DMS53 (cell line): ENCODE measurements around the gene DDO.
A peak's percentile ranks its signal among the peaks of the same experiment; 100 is the strongest.

ENCODE experiments used
- DNase-seq: peaks from one replicate; lab custom pipeline; 2025; lab: John Stamatoyannopoulos, UW

Gene DDO

DNA sequence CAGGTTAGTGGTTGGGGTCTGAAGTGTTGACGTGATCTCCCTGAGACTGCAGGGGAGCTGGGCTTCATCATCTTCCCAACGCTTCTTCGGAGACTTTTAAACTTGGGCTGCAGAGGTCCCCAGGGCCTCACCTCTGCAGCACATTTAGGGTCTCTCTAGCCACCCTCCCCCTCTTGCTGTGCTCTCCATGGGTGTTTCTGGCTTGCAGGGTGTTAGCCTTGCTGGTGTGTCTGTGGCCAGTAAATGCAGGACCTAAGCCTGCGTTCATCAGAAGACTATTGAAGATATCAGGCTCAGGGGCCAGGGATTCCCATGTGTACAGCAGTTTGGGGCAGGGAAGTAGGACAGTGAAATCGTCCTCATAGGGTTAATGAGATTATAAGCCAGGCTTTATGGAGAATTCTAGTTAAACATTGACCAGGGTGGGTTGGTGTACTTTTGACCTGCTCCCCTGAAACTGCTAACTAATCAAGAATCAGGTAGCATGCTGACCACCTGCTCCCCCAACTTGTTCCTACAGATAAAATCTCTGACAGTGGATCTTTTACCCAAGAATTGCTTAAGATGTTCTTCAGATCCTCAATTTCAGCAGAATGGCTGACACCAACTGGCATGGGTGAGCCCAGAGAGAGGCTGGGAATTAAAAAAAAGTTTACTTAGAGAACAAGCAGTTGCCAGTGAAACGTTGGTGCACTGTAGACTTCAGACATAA, 3.8 kb upstream of the DDO start:
- no peak for DNase-seq

DNA sequence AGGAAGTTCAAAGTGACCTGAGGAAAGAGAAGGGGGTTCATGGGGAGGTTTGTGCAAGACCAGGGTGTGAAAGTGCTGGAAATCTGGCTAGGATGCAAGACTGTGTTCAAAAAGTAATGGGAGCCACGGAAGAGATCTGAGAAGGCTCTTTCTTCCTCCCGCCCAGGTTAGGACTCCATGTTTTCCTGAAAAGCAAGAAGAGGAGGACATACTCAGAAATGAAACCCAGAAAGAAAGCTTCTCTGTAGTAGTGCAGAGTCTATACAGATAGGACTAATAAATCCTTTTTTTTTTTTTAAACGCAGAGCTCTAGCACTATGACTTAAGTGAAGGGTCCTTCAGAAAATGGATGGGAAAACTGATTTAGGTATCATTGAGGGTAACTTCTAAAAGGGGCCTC, 3.2 kb upstream of the DDO start:
- DNase-seq = no peak

DNA sequence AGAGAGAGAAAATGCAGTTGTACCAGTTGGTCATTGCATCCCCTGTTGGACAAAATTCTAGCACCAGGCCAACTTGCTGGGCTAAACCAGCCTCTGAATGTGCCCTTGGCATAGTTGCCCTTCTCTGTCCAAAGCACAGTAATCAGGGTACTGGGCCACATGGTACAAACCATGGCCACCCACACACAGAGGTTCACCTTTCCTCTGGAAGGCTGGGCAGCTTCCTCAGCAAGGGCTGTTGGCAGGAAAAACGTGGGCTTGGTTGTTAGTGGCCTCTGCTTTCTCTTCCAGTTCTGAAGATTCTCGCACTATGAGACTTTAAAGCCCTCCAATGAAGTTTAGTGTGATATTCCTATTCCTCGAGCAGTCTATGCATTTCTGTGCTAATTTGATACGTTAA, 706 bp downstream of the DDO start:
- no peak for DNase-seq

DNA sequence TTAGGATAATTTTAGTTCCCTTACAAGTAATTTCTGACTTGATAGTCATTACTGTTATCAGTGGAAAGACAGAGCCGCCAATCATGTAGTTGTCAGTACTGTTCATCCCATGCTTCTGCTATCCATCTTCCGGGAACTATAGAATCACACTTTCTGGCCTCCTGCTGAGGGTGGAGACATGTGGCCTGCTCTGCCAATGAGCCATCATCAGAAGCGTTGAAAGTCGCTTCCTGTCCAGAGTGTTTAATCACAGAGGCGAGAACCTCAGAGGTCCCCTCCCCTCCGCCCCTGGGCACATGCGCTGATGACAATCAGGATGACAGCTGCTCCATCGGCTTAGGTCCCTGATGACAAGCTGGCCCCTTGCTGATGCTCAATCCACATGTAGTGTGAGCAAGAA, 3.0 kb downstream of the DDO start:
- DNase-seq = no peak

DNA sequence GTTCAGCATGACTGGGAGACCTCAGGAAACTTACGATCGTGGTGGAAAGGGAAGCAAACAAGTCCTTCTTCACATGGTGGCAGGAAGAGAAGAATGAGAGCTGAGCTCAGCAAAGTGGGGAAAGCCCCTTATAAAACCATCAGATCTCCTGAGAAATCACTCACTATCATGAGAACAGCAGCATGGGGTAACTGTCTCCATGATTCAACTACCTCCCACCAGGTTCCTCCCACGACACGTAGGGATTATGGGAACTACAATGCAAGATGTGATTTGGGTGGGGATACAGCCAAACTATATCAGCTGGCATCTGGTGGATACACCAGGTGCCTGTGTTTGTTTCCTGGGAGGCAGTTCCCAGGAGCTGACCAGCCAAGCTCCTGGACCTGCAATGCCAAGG, 4.9 kb downstream of the DDO start:
- peak; percentile 11 for DNase-seq

DNA sequence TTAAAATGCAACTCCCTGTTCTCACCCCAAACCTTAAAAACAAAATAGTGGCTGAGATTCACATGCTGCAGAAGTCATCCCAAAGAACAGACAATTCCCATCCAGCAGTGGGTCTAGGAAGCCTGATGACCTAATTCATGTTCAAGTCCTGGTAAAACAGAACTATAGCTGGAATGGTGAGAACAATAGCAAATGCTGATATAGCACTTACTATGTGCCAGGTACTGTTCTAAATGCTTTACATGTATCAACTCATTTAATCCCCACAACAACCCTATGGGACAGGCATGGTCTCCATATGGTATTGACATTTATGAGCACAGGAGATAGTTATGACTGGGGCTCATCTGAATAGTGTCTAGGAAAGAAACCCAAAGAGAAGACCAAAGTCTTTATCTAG, 5.6 kb downstream of the DDO start:
- no peak for DNase-seq

DNA sequence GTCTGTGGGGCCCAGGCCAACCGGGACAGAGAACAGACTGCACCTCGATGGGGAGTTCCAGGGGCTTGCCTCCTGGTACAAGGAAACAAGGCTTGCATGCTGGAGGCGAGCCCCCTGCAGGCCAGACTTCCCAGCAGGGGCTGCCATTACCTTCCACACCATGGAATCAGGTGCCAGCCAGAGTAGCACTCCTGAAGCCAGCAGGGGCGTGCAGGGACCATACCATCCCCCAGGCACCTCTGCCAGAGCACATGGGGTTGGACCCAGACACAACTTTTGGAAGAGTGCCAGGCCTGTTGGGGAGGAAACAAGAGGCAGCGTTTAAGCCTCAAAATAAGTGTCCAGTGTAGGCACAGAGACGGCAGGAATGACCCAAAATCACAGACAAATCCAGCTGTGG, 6.5 kb downstream of the DDO start:
- DNase-seq = no peak

DNA sequence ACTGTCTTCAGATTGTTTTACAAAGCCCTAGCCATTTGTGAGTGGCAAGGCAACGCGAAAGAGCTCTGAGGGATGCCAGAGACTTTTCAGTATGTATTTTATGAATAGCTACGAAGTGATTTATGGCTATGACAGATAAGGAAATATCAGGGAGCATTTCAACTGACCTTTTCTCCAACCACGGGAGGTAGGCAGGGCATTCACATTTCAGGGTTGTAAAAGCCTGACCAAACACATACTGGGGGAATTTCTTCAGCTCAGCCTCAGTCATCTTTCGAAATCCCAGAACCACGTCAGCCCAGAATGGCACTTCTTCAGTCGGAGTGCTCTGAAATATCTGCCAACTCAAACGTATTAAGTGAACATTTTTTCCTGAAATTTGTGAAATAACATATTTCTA, 10.8 kb downstream of the DDO start:
- no peak for DNase-seq

DNA sequence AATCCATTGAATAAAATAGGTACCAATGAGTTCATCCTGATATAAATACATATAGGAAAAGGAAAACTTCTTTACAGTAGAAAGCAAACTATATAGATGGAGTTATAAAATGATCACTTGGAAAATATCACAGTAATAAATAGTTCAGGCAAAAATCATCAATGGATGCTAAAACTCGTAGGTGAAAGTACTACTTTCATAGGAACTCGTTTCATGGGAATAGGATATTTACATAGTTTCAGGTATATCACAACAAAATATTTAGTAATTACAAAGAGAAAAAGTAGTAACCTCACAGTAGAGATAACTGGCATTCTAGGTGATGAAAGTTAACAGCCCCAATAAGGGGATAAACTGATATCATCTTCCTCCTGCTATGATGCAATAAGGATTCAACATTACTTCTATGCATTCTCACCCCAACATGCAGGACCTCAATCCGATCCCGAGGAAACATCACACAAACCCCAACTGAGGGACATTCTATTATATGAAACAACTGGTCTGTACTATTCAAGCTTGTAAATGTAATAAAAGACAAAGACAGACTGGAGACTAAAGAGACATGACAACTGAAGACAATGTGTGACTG, 13.7 kb downstream of the DDO start:
- no peak for DNase-seq

DNA sequence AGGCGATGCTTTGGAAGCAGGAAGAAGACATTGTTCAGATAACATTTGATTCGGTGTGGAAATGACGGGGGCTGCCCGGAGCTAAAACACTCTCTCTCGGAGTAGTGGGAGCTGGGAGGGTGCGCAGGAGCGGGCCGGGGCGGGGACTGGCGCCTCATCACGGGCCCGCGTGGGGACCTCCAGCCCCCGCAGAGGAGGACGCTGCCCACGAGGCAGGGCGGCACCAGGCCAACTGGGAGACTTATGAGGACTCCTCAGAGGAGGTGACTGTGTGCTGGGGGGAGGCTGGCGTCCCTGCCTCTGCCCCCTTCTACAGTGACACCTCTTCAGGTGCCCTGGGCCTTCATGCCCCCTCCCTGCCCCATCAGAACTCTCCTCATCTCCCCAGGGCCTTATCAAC, 15.2 kb downstream of the DDO start:
- DNase-seq = peak; percentile 27

DNA sequence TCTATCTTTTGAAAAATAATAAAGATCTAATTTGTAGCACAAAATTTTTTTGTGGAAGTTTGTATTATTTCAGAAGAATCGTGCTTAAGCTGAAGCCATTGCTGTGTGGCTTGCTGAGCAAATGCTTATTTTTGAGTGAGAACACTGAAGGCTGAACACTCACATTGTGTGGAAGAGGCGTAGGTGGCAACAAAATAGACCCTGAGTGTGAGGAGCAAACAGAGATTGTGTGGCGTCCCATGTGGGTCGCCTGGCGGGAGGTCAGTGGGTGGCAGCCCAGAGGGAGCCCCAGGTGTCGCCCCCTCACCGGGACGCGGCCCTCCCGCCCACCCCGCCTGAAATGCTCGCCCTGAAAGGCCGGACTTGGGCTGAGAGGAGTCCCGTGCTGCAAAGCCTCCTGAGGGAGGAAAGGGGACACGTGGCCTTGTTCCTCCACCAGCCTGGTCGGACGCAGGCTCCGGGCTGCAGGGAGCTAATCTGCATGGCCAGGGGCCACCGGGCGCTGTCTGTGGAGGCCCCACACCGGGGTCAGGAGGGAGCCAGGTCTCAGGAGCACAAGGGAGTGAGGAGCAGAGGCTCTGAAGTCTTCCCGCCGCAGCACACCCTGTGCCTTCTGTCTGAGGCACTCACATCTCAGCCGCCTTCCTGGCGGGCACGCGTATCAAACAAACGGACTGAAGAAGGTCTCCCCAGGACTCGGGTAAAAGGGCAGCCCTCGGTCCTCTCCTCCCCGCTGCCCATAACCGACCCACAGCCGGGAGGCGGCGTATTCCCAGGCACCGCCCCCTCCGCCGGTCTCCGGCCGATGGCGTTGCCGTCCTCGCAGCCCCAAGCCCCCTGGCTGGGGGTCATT, 15.9 kb downstream of the DDO start:
- peak; percentile 77 for DNase-seq

DNA sequence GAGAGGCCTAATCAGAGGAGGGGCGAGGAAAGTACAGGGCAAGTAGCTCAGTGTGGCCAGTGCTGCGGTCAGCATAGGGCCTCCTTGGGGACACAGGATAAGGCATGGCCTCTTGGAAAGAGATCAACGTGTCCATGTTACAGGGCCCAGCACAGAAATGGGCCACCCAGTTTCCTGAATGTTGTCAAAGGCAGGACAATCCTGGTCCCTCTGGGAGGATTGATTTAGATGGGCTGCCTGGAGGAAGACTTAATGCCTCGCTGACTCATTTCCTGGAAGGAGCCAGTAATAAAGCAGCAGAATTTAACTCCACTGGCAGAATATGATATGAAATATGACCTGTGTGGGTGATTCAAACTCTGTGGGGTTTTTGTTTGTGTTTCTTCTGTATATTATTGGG, 16.6 kb downstream of the DDO start:
- peak; percentile 24 for DNase-seq

DNA sequence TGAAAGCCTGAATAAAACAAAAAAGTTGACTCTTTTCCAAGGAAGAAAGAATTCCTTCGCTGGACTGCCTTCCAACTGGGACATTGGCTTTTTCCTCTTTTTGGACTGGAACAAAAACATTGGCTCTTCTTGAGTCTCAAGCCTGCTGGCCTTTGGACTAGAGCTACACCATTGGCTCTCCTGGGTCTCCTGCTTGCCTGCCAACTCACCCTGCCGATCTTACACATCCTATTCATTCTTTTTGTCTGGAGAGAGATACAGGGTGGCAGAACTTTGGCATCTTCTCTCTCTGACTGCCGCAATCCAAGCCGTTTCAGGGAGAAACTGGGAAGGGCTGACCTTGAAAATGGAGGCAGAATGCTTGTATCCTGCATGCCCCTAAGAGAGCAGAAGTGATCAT, 20.2 kb downstream of the DDO start:
- DNase-seq = no peak

DNA sequence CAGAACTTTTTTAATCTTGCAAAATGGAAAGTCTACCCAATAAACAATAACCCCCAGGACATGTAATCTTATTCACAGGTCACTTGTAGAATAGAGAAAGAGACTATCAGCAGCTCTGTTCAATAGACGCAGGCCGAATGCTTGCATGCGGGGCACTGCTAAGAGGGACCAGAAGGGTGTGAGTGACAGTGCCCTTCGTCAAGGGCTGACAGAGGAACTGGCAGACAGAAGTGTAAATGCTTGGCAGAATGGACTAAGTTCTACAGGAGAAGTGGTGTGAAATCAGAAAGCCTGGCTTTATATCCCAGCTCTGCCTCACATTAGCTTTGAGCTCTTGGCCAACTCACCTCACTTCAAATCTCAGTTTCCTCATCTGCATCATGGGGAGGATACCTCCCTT, 21.0 kb downstream of the DDO start:
- DNase-seq = no peak

DNA sequence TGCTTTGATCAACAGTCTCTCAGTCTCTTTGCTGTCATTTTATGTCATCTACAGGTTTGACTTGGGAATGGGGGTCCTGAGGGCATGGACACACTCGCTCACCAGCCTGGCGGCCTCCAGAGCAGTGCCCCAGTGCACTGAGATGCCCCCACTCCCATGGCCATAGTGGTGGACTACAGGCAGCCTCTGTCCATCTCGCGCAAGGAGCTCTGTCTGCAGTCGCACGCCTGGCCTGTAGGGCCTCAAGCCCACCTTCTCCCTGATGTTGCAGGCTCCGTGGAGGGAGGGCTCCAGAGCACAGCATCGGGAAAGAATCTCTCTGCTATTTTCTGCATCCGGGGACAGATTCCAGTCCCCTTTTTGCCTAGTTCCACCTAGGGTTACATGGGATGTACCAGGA, 22.6 kb downstream of the DDO start:
- DNase-seq = no peak

DNA sequence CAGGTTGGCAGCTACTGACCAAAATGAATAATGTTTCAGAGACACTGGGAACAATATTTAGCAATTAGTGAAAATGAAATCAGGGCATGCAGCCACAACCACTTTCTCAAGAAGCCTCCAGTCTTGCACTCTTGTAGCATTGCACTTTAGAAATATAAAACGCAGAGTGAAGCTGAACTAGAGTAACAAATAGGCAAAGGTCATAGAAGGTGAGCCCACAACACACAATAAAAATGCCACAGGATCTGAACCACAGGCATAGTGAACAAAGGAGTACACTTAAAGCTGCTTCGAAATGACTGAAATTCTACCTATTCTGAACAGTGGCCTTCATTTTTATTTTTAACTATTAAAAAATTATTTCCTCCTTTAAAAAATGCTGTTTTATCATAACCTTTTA, 25.0 kb downstream of the DDO start:
- no peak for DNase-seq

DNA sequence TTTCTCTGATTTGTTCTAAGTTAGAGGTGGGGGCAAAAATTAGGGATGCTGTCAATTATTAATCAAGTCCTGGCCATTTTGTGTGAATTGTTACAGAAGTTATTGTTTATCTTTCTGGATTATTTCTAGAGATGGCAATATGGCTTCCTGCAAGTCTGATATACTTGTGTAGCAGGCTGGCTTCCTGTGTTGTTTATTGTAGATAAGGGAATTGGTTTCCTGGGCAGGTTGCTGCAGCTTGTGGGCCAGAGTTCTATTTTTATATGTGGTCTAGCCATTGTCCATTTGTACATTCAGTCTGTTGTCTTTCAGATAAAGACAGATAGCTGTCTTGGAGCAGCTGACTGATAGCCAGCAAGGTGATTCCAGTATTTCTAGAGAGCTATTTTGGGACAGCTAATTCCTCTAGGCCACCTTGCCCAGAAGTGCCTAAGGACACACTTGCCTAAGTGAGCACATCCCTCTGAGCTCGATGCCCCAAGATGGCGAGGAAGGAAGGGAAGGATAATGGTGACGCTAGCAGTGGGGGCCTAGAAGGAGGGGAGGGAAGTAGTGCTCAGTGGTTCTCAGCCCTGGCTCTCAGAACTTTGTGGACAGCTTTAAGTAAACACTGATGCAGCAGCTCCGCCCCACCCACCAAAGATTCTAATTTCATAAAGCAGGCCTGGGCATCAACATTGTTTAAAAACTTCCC, 25.5 kb downstream of the DDO start:
- DNase-seq = no peak

DNA sequence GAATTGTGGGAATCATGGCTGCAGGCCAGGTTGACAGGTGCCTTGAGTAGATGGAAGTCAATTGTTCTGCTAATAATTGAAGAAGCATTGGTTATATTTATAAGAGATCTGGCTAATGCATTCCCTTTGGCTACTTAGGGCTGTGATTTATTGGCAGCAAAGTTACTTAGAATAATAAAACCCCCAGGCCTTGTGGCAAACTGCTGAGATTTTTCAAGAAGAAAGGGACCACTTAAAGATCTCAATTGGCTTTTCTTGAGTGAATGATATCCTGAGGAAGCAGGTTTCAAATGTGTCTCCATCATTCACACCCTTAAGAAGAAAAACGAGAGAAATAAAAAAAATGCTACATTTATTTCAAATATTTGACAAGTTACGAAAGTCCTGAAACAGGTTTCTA, 27.4 kb downstream of the DDO start:
- DNase-seq = no peak

DNA sequence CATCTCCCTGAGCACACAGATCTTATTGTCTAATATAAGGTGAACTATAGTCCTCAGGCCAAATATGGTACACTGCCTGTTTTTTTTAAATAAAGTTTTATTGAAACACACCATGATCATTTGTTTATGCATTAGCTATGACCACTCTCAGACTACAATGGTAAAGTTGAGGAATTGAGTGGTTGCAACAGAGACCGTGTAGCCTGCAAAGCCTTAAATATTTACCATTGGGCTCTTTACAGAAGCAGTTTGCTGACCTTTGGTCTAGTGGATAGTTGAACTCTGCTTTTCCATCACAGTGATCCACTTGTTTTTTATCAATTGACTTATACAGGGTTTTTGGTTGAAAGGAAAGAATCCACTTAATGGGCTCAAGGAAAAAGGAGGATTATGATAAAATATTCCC, 29.9 kb downstream of the DDO start:
- DNase-seq = no peak

DNA sequence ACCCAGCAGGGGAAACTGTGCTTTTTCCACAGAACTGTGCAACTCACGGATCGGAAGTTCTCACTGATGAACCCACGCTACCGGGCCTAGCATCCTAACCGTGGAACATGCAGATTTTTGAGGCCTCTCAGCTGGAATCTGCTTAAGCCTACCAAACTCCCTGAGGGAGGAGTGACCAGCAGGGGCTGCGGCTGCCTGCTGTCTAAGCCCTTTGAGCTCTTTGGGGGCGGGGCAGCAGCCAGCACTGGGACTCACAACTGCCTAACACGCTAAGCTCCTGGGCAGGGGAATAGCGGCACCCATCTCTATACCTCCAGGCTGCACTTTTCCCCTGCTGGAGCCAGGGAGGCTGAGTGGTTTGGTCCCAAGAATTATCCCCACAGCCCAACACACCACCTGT, 36.8 kb downstream of the DDO start:
- DNase-seq = no peak

DNA sequence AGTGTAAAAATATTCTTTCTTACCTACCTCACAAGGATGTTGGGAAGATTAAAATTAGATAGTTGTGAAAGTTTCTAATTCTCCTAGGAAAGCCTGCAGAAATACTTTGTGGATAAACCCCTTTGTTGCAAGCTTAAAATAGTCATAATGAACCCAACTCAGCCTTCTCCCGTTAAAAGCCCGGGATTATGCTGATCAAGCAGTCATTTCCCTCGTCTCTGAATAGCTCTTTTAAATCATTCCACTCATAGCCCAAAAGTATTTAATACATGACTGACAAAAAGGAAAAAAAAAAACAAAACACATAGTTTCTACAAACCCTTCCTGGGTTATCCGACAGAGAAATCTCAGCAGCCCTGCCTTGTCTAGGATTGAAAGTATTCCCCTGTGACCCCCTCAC, 46.3 kb downstream of the DDO start:
- DNase-seq = no peak

DNA sequence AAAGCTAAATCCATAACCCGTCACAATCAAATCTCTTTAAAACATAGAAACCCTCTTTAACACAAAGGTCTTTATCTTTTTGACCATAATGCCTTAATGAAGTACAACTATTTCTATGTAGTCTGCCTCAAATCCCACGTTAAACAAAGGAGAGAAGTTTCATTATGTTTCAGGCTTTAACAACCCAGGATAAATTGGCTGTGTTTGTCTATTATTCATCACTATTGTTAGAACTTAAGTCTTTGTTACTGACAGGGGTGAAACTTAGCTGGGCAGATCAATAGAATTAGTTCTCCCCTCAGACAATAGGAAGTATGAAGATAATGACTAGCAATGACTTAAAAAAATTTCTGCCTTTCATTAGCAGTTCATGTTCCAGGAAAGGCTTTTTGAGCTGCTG, 47.1 kb downstream of the DDO start:
- DNase-seq = no peak

DNA sequence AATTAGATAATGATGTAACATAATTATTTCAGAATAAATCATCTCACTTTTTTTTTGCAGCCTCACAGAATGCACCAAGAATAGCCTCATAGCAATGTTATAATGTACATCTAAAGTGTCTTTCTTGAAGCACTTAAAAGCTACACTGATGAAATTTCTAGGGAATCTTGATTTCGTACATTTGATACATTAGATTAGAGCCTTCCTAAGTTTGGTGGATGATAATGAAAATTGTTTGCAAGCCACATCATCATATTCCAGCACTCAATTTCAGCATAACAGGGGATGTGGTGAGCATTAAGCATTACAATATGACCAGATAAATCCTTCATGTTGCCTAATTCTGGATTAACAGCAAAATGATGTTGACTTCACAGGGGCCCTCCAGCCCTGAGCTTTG, 47.5 kb downstream of the DDO start:
- no peak for DNase-seq
